Fibroblast of the conjunctiva (primary cell): ENCODE results near the gene MTX1.
A peak's percentile ranks its signal among the peaks of the same experiment; 100 is the strongest.
"Not testable (repeated sequence)": the region's sequence is repeated elsewhere in the genome, so short reads cannot be mapped to it uniquely, and the experiment has no call there.

Experiments
- DNase-seq: peaks from one replicate; pipeline ENCODE4 v3.0.0-alpha.2; 2010; ENCODE audit warnings: low read depth

Gene MTX1

GRCh38 chr1:155235375-155235774 lies 26.9 kb downstream of the MTX1 start:
- DNase-seq: not testable (repeated sequence)

- DNase-seq: no peak
These were observed 28.0 kb downstream of the MTX1 start for GRCh38 chr1:155236451-155236850.

GRCh38 chr1:155241069-155241679 lies 32.7 kb downstream of the MTX1 start:
- DNase-seq: peak; percentile 66

- no peak for DNase-seq
These were observed 33.4 kb downstream of the MTX1 start for GRCh38 chr1:155241841-155242264.

- DNase-seq: no peak
These were observed 34.4 kb downstream of the MTX1 start for GRCh38 chr1:155242805-155243358.

GRCh38 chr1:155244368-155245162 lies 36.1 kb downstream of the MTX1 start:
- peak; percentile 99 for DNase-seq

GRCh38 chr1:155245163-155245524 lies 36.6 kb downstream of the MTX1 start:
- DNase-seq: no peak

GRCh38 chr1:155246796-155247195 lies 38.3 kb downstream of the MTX1 start:
- not testable (repeated sequence) for DNase-seq

GRCh38 chr1:155247667-155248553 lies 39.4 kb downstream of the MTX1 start:
- DNase-seq: no peak

GRCh38 chr1:155250246-155250632 lies 41.7 kb downstream of the MTX1 start:
- no peak for DNase-seq

- DNase-seq: peak; percentile 84
These were observed 42.3 kb downstream of the MTX1 start for GRCh38 chr1:155250633-155251449.

- DNase-seq: no peak
These were observed 43.1 kb downstream of the MTX1 start for GRCh38 chr1:155251566-155251965.

GRCh38 chr1:155253208-155253607 lies 44.7 kb downstream of the MTX1 start:
- DNase-seq: no peak

GRCh38 chr1:155253797-155254196 lies 45.3 kb downstream of the MTX1 start:
- no peak for DNase-seq

GRCh38 chr1:155254228-155254713 lies 45.8 kb downstream of the MTX1 start:
- no peak for DNase-seq

- DNase-seq: no peak
These were observed 46.3 kb downstream of the MTX1 start for GRCh38 chr1:155254714-155255242.

- DNase-seq: peak; percentile 56
These were observed 46.9 kb downstream of the MTX1 start, which contains the start of gene ENTREP3 for GRCh38 chr1:155255243-155256007. ENTREP3 (minus strand) TSS chr1:155255483; CDS start chr1:155254877, 606 bp downstream.

GRCh38 chr1:155256058-155256852 lies 47.8 kb downstream of the MTX1 start:
- no peak for DNase-seq

- DNase-seq: no peak
These were observed 51.8 kb downstream of the MTX1 start for GRCh38 chr1:155260276-155260675.
